Gastrocnemius medialis (tissue), 4 donors: ENCODE results near the gene CFAP54. TPM values are rescaled to one million over a fixed set of nuclear protein-coding genes. Genes with fewer than 3 reads are reported as not detected.

ENCODE experiments used
- ATAC-seq, 2 donors: fragments of 150-250 bp; one replicate each; pipeline ENCODE4 v1.9.1; 2016
- DNase-seq, 2 donors: peaks; one replicate each; pipeline ENCODE4 v3.0.0-alpha.2; 2019
- H3K27ac ChIP-seq, 4 donors: fragments of 200-600 bp; sonication (generic); 1 replicate in 1 of 4; 2 replicates in 3 of 4; pipeline ENCODE4 v1.5.1; 2016 to 2018; ENCODE audit warnings: mild to moderate bottlenecking in 2 of 4, moderate library complexity in 1 of 4
- H3K27me3 ChIP-seq, 3 donors: fragments of 200-600 bp; sonication (generic) in 2 of 3; 1 replicate in 1 of 3; 2 replicates in 2 of 3; pipeline versions ENCODE4 v1.5.1 to v1.6.0; 2016 to 2019; ENCODE audit warnings: mild to moderate bottlenecking in 1 of 3, moderate library complexity in 1 of 3
- H3K36me3 ChIP-seq, 2 donors: fragments of 200-600 bp; sonication (generic) in 1 of 2; one replicate each; pipeline ENCODE4 v1.5.1; 2017 to 2018
- H3K4me1 ChIP-seq, 2 donors: fragments of 200-600 bp; sonication (generic) in 1 of 2; one replicate each; pipeline ENCODE4 v1.5.1; 2016 to 2017; ENCODE audit warnings: mild to moderate bottlenecking in 2 of 2
- H3K4me3 ChIP-seq, 4 donors: fragments of 200-600 bp; sonication (generic) in 3 of 4; 1 replicate in 1 of 4; 2 replicates in 3 of 4; pipeline ENCODE4 v1.5.1; 2016 to 2019; ENCODE audit warnings: mild to moderate bottlenecking in 2 of 4
- H3K9me3 ChIP-seq, 3 donors: fragments of 200-600 bp; sonication (generic) in 2 of 3; 1 replicate in 1 of 3; 2 replicates in 2 of 3; pipeline ENCODE4 v1.5.1; 2016 to 2019
- POLR2A ChIP-seq, 2 donors: fragments of 450-650 bp; IDR thresholded peaks; one replicate each; pipeline ENCODE4 v1.6.1; 2017; ENCODE audit warnings: antibody characterized with exemption in 2 of 2, mild to moderate bottlenecking in 2 of 2, moderate library complexity in 2 of 2
- in situ Hi-C, 4 donors: fragments of 200-750 bp; cut with MboI; loops; one replicate each; pipeline versions ENCODE4 v1.15.0 to v1.8.0; 2017; ENCODE audit warnings: low sequenced_read_pairs in 4 of 4
- intact Hi-C: fragments of 100-400 bp; cut with DNase I; formaldehyde crosslinking; loops from one replicate; pipeline ENCODE4 v1.15.1; 2023; ENCODE audit warnings: low total_unique reads
- total RNA-seq, 4 donors: library from RNA; depleted of rRNA; stranded (reverse); fragments of >200 nt; gene quantifications; one replicate each; pipeline versions ENCODE4 v1.1.0 to v1.2.3, GENCODE V29; 2016
- TF ChIP-seq, protein P1 (sequence below), 5 experiments: fragments of 450-650 bp in 3 of 5; fragments of 200-600 bp in 2 of 5; sonication (generic) in 2 of 5; IDR thresholded peaks in 4 of 5; conservative IDR thresholded peaks in 1 of 5; 1 replicate in 4 of 5; 2 replicates in 1 of 5; pipeline ENCODE4 v1.5.1; 2016 to 2019; ENCODE audit warnings: antibody characterized with exemption in 5 of 5, mild to moderate bottlenecking in 3 of 5, moderate library complexity in 3 of 5

The CFAP54 gene
- total RNA-seq, 4 donors from 2014 or later: not detected

DNA sequence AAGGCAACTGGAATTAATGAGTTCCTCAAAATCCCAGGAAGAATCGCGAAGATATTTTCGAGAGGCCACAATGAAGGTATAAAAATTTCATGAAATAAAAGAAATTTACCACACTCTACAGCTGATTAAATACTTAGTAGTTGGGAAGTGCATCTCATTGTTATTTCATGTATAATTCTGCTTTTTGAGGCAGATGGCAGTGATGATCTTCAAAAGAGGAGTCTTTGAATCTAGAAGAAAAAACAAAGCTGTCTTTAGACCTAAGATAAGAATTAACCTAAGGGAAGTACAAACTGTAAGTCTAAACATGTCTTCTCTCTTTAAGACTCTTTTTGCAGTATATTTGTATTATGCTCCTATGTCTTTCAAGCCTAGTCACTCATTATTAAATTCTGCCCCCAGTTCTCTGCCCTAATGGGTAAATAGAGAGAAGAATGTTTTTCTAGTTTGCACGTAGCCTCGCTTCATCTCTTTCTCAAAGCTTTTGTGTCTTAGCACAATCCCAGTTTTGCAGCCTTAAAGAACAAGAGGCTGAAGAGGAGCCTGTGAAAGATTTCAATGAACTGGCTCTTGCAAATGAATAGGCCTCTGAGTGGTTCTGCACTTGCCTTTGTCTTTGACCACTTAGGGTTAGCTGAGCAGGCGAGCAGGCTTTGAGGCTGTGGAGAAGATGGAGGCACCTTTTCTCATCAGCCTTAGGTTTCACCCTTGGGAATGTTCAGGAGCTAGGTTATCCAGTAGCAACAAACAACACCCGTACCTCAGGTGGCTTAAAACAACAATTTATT is 32.7 kb downstream of the CFAP54 start:
- TF ChIP-seq POLR2A (IDR thresholded peaks at IDR 0.05): no peak
- TF ChIP-seq, protein P1, sequence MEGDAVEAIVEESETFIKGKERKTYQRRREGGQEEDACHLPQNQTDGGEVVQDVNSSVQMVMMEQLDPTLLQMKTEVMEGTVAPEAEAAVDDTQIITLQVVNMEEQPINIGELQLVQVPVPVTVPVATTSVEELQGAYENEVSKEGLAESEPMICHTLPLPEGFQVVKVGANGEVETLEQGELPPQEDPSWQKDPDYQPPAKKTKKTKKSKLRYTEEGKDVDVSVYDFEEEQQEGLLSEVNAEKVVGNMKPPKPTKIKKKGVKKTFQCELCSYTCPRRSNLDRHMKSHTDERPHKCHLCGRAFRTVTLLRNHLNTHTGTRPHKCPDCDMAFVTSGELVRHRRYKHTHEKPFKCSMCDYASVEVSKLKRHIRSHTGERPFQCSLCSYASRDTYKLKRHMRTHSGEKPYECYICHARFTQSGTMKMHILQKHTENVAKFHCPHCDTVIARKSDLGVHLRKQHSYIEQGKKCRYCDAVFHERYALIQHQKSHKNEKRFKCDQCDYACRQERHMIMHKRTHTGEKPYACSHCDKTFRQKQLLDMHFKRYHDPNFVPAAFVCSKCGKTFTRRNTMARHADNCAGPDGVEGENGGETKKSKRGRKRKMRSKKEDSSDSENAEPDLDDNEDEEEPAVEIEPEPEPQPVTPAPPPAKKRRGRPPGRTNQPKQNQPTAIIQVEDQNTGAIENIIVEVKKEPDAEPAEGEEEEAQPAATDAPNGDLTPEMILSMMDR (IDR thresholded peaks at IDR 0.05 in 4 of 5, conservative IDR thresholded peaks at IDR 0.05 in 1 of 5): no peak
- no peaks in the 10 kb centered on the region for H3K27me3 ChIP-seq
- no peak overlapping the region for H3K27ac ChIP-seq
- intact Hi-C loops (no loop called here), in situ Hi-C loops (loop anchor here in 3 of 4 donors (25.0 kb wide), 2 partner anchors 310 to 460 kb away; no protein-coding TSS in a partner anchor)
- no peak overlapping the region for H3K4me3 ChIP-seq
- H3K36me3 ChIP-seq: no peaks in the 10 kb centered on the region
- no peak for DNase-seq
- no peaks in the 10 kb centered on the region for H3K4me1 ChIP-seq
- no peak for ATAC-seq
- H3K9me3 ChIP-seq: no peaks in the 10 kb centered on the region

DNA sequence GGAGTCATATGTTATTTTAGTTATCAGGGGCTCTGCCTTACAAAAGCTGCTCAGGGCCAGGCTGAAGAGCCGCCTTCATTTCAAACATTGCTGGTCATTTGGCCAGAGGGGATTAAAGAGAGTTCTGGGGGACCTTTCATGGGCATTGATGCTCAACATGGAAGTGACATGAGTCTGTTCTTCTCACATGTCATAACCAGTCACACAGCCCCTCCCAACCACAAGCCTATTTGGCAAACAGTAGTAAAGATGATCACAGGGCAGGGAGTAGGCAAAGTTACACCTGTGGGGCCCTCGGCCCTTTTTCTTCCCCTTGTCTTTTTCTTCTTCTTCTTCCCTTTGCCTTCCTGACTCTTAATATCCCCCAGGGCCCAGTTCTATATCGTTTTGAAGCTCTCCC is 33.3 kb downstream of the CFAP54 start:
- intact Hi-C loops: no loop called here
- no peak for TF ChIP-seq POLR2A (IDR thresholded peaks at IDR 0.05)
- TF ChIP-seq, protein P1 (IDR thresholded peaks at IDR 0.05 in 4 of 5, conservative IDR thresholded peaks at IDR 0.05 in 1 of 5): no peak
- Histone ChIP-seq H3K36me3 (no peaks in the 10 kb centered on the region), H3K4me1 (no peaks in the 10 kb centered on the region), H3K27ac (no peak overlapping the region), H3K27me3 (no peaks in the 10 kb centered on the region), H3K4me3 (no peak overlapping the region), H3K9me3 (no peaks in the 10 kb centered on the region)
- DNase-seq (no peak), ATAC-seq (no peak)
- in situ Hi-C loops: loop anchor here in 3 of 4 donors (25.0 kb wide), 2 partner anchors 310 to 460 kb away; no protein-coding TSS in a partner anchor

GRCh38 chr12:96526110-96526509 is 36.7 kb downstream of the CFAP54 start:
- TF ChIP-seq, protein P1 (IDR thresholded peaks at IDR 0.05 in 4 of 5, conservative IDR thresholded peaks at IDR 0.05 in 1 of 5): no peak
- TF ChIP-seq POLR2A (IDR thresholded peaks at IDR 0.05): no peak
- DNase-seq: no peak
- in situ Hi-C loops: no loop called here
- H3K4me3 ChIP-seq: no peak overlapping the region
- intact Hi-C loops: no loop called here
- H3K27me3 ChIP-seq: no peaks in the 10 kb centered on the region
- no peak overlapping the region for H3K27ac ChIP-seq
- H3K4me1 ChIP-seq: no peaks in the 10 kb centered on the region
- no peaks in the 10 kb centered on the region for H3K9me3 ChIP-seq
- H3K36me3 ChIP-seq: no peaks in the 10 kb centered on the region
- ATAC-seq: no peak

DNA sequence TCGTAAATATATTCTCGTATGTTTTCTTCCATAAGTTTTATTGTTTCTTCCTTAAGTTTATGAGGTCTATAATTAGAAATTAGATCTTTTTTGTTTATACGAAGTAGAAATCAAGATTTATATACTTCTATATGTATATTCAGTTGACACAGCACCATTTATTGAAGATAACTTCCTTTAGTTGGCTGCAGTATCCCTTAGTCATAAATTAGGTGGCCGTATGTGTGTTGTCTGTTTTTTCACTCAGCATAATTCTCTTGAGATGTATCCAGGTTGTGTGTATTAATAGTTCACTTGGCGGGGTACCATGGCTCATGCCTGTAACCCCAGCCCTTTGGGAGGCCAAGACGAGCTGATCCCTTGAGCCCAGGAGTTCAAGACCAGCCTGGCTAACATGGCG is 40.5 kb downstream of the CFAP54 start:
- Histone ChIP-seq H3K27me3 (no peaks in the 10 kb centered on the region), H3K4me3 (no peak overlapping the region), H3K27ac (no peak overlapping the region), H3K36me3 (no peaks in the 10 kb centered on the region), H3K9me3 (no peaks in the 10 kb centered on the region), H3K4me1 (no peaks in the 10 kb centered on the region)
- TF ChIP-seq POLR2A (IDR thresholded peaks at IDR 0.05): no peak
- TF ChIP-seq, protein P1 (IDR thresholded peaks at IDR 0.05 in 4 of 5, conservative IDR thresholded peaks at IDR 0.05 in 1 of 5): no peak
- DNase-seq (no peak), ATAC-seq (no peak)
- intact Hi-C loops: no loop called here
- in situ Hi-C loops: no loop called here
